Adrenal gland (tissue), 5 donors: Measurements from ENCODE around the gene PRR7.

Experiments
- POLR2A ChIP-seq, 2 donors: fragments of 450-650 bp; IDR thresholded peaks; one replicate each; pipeline ENCODE4 v1.6.1; 2017; ENCODE audit warnings: antibody characterized with exemption in 2 of 2, mild to moderate bottlenecking in 2 of 2, moderate library complexity in 1 of 2
- TF ChIP-seq, protein P1 (sequence below), 6 experiments: fragments of 450-650 bp in 4 of 6; fragments of 200-600 bp in 2 of 6; sonication (generic) in 1 of 6; IDR thresholded peaks; 1 replicate in 5 of 6; 2 replicates in 1 of 6; pipeline versions ENCODE4 v1.5.1 to v1.8.0; 2016 to 2021; ENCODE audit warnings: antibody characterized with exemption in 6 of 6, mild to moderate bottlenecking in 2 of 6, moderate library complexity in 1 of 6
- donor health status: DM: no; HTN: no; CAD: no.

DNA sequence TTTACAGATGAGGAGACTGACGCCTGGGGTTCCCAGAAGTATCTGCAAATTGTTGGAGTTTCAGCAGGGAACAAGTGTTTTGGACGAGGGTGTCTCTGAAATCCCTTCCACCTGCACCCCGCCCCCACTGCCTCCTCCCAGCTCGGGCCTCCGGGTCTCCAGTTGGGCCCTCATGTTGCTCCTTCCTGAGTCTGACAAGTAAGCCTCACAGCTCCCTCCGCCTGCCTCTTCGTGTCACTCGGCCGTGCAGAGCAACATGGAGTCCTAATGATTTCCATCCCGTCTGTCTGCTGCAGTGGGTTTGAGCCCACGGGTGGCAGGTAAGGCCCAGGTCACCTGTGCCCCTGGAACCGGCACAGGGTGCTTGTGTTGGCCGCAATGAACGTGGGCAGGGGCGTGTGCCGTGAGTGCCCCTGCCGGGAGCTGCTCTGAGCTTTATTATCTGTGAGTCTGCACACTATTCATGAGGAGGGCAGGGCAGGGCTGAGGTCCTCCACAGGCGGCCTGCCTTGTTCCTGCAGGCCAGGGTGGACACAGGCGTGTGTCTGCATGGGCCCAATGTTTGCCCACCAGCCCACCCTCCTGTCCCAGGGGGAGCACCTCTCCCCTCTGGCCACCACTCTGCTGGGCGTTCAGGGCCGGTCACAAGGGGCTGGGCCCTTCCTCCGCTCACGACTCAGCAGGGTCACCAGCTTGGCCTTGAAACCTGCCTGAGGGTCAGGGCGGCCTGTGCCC lies 56.9 kb downstream of the PRR7 start:
- TF ChIP-seq, protein P1, sequence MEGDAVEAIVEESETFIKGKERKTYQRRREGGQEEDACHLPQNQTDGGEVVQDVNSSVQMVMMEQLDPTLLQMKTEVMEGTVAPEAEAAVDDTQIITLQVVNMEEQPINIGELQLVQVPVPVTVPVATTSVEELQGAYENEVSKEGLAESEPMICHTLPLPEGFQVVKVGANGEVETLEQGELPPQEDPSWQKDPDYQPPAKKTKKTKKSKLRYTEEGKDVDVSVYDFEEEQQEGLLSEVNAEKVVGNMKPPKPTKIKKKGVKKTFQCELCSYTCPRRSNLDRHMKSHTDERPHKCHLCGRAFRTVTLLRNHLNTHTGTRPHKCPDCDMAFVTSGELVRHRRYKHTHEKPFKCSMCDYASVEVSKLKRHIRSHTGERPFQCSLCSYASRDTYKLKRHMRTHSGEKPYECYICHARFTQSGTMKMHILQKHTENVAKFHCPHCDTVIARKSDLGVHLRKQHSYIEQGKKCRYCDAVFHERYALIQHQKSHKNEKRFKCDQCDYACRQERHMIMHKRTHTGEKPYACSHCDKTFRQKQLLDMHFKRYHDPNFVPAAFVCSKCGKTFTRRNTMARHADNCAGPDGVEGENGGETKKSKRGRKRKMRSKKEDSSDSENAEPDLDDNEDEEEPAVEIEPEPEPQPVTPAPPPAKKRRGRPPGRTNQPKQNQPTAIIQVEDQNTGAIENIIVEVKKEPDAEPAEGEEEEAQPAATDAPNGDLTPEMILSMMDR (IDR thresholded peaks at IDR 0.05): no peak
- TF ChIP-seq POLR2A (IDR thresholded peaks at IDR 0.05): no peak
